Measurements from ENCODE around the gene NDFIP1. TPM values are rescaled to one million over a fixed set of nuclear protein-coding genes. Genes with fewer than 3 reads are reported as not detected.

NDFIP1 gene
- total RNA-seq, 3 donors from 2014 or later = 45.7 to 53.2 (median 49.4) TPM

- TF ChIP-seq CTCF (IDR thresholded peaks at IDR 0.05) = no peak
- Histone ChIP-seq H3K4me3 (no peak overlapping the region), H3K9me3 (no peaks in the 10 kb centered on the region), H3K36me3 (ENCODE audit: low read depth) (no peaks in the 10 kb centered on the region), H3K4me1 (ENCODE audit: low read depth) (no peaks in the 10 kb centered on the region)
- DNase-seq = no peak
- intact Hi-C loops (cut with DNase I, micrococcal nuclease) = no loop called here
- no peak for ATAC-seq
These were observed 58.9 kb downstream of the NDFIP1 start for GRCh38 chr5:142167458-142167857.

GRCh38 chr5:142168365-142168764 is 59.8 kb downstream of the NDFIP1 start:
- intact Hi-C loops (cut with DNase I, micrococcal nuclease) = no loop called here

GRCh38 chr5:142170254-142170953 is 61.8 kb downstream of the NDFIP1 start:
- ATAC-seq (no peak), DNase-seq (no peak)
- no peak overlapping the region for H3K4me3 ChIP-seq
- no peak for TF ChIP-seq CTCF (IDR thresholded peaks at IDR 0.05)
- no peaks in the 10 kb centered on the region for H3K4me1 ChIP-seq (ENCODE audit: low read depth)
- no peaks in the 10 kb centered on the region for H3K36me3 ChIP-seq (ENCODE audit: low read depth)
- no peaks in the 10 kb centered on the region for H3K9me3 ChIP-seq
- intact Hi-C loops (cut with DNase I, micrococcal nuclease) = no loop called here

More at GRCh38 chr5:142168365-142168764, 59.8 kb downstream of the NDFIP1 start:
- no peaks in the 10 kb centered on the region for H3K9me3 ChIP-seq
- no peak overlapping the region for H3K4me3 ChIP-seq
- no peak for TF ChIP-seq CTCF (IDR thresholded peaks at IDR 0.05)
- no peak for ATAC-seq
- no peaks in the 10 kb centered on the region for H3K4me1 ChIP-seq (ENCODE audit: low read depth)
- DNase-seq = no peak
- no peaks in the 10 kb centered on the region for H3K36me3 ChIP-seq (ENCODE audit: low read depth)

- H3K4me1 ChIP-seq (ENCODE audit: low read depth) = no peaks in the 10 kb centered on the region
- no peaks in the 10 kb centered on the region for H3K9me3 ChIP-seq
- ATAC-seq = no peak
- intact Hi-C loops (cut with DNase I, micrococcal nuclease) = no loop called here
- TF ChIP-seq CTCF (IDR thresholded peaks at IDR 0.05) = no peak
- no peak for DNase-seq
- H3K36me3 ChIP-seq (ENCODE audit: low read depth) = no peaks in the 10 kb centered on the region
- H3K4me3 ChIP-seq = no peak overlapping the region
These were observed 62.7 kb downstream of the NDFIP1 start for GRCh38 chr5:142171270-142171669.

GRCh38 chr5:142175039-142175438 is 66.5 kb downstream of the NDFIP1 start:
- Histone ChIP-seq H3K36me3 (ENCODE audit: low read depth) (no peaks in the 10 kb centered on the region), H3K9me3 (no peaks in the 10 kb centered on the region), H3K4me3 (no peak overlapping the region), H3K4me1 (ENCODE audit: low read depth) (no peaks in the 10 kb centered on the region)
- intact Hi-C loops (cut with DNase I, micrococcal nuclease) = no loop called here
- TF ChIP-seq CTCF (IDR thresholded peaks at IDR 0.05) = no peak
- ATAC-seq (no peak), DNase-seq (no peak)

Data from mucosa of descending colon (tissue), 3 donors.